ENCODE data around the gene AIFM3. TPM values are rescaled to one million over a fixed set of nuclear protein-coding genes. Genes with fewer than 3 reads are reported as not detected.

The AIFM3 gene
- total RNA-seq, 2 donors from 2014 or later: 0.78 to 3.0 TPM

- DNase-seq: no peak
- WGBS, 2 donors: 92 to 94% methylated on average over 8 of the region's 8 CpGs
- TF ChIP-seq CTCF (IDR thresholded peaks at IDR 0.05): no peak
- no peak for TF ChIP-seq POLR2A (IDR thresholded peaks at IDR 0.05)
- peaks cover 32% of the 10 kb centered on the region for H3K4me1 ChIP-seq
- no peak for ATAC-seq
- H3K27ac ChIP-seq: no peak overlapping the region
- no peaks in the 10 kb centered on the region for H3K36me3 ChIP-seq (replicated peaks in 1 of 2; ENCODE audit: insufficient read depth in 1 of 2, low read depth in 2 of 2)
- no peaks in the 10 kb centered on the region for H3K9me3 ChIP-seq
- no peak overlapping the region for H3K4me3 ChIP-seq
- intact Hi-C loops (cut with DNase I): no loop called here
- H3K27me3 ChIP-seq: no peaks in the 10 kb centered on the region
Measured at GRCh38 chr22:20943104-20943933, 23.7 kb upstream of the AIFM3 start.

- intact Hi-C loops (cut with DNase I): no loop called here
- no peak for ATAC-seq
- no peak overlapping the region for H3K27ac ChIP-seq
- no peaks in the 10 kb centered on the region for H3K36me3 ChIP-seq (replicated peaks in 1 of 2; ENCODE audit: insufficient read depth in 1 of 2, low read depth in 2 of 2)
- TF ChIP-seq POLR2A (IDR thresholded peaks at IDR 0.05): no peak
- TF ChIP-seq CTCF (IDR thresholded peaks at IDR 0.05): no peak
- no peaks in the 10 kb centered on the region for H3K9me3 ChIP-seq
- no peak for DNase-seq
- 15 to 19% methylated on average over 1 of the region's 1 CpG for WGBS, 2 donors
- no peaks in the 10 kb centered on the region for H3K27me3 ChIP-seq
- no peak overlapping the region for H3K4me3 ChIP-seq
- peaks cover 31% of the 10 kb centered on the region for H3K4me1 ChIP-seq
Measured at GRCh38 chr22:20944042-20944441, 23.0 kb upstream of the AIFM3 start.

- intact Hi-C loops (cut with DNase I): no loop called here
- WGBS, 2 donors: 83% methylated on average over 2 of the region's 2 CpGs
- peaks cover 23% of the 10 kb centered on the region for H3K4me1 ChIP-seq
- H3K4me3 ChIP-seq: no peak overlapping the region
- H3K9me3 ChIP-seq: no peaks in the 10 kb centered on the region
- H3K36me3 ChIP-seq (replicated peaks in 1 of 2; ENCODE audit: insufficient read depth in 1 of 2, low read depth in 2 of 2): peaks cover 0 to 2% of the 10 kb centered on the region in 2 donors
- H3K27me3 ChIP-seq: no peaks in the 10 kb centered on the region
- ATAC-seq (no peak), DNase-seq (no peak)
- H3K27ac ChIP-seq: no peak overlapping the region
- TF ChIP-seq POLR2A (IDR thresholded peaks at IDR 0.05): no peak
- no peak for TF ChIP-seq CTCF (IDR thresholded peaks at IDR 0.05)
Measured at GRCh38 chr22:20945578-20945934, 21.5 kb upstream of the AIFM3 start.

GRCh38 chr22:20946080-20946986, 20.7 kb upstream of the AIFM3 start:
- Histone ChIP-seq H3K27ac (no peak overlapping the region), H3K4me1 (peaks cover 24% of the 10 kb centered on the region), H3K4me3 (no peak overlapping the region), H3K27me3 (no peaks in the 10 kb centered on the region), H3K9me3 (no peaks in the 10 kb centered on the region), H3K36me3 (replicated peaks in 1 of 2; ENCODE audit: insufficient read depth in 1 of 2, low read depth in 2 of 2) (peaks cover 0 to 2% of the 10 kb centered on the region in 2 donors)
- 70 to 75% methylated on average over 4 to 7 of the region's 7 CpGs for WGBS, 2 donors
- DNase-seq (no peak), ATAC-seq (no peak)
- intact Hi-C loops (cut with DNase I): no loop called here
- no peak for TF ChIP-seq CTCF (IDR thresholded peaks at IDR 0.05)
